ENCODE data around the gene AIFM1. TPM values are rescaled to one million over a fixed set of nuclear protein-coding genes. Genes with fewer than 3 reads are reported as not detected.

AIFM1 gene
- total RNA-seq, 1 experiment from 2014 or later = 52.7 TPM

- no peaks in the 10 kb centered on the region for H3K9me3 Mint-ChIP-seq (ENCODE audit: low read depth, unreplicated experiment)
- no peak overlapping the region for H3K27ac Mint-ChIP-seq (ENCODE audit: unreplicated experiment)
- no peaks in the 10 kb centered on the region for H3K27me3 Mint-ChIP-seq (ENCODE audit: unreplicated experiment)
- CTCF ChIA-PET = interaction anchor here (0.6 kb wide), 1 partner anchor 20 kb away, joined by 3 read pairs; no protein-coding TSS in a partner anchor
- no TSS peak for BruUV-seq (replicated peaks)
- peaks cover 16% of the 10 kb centered on the region for H3K36me3 Mint-ChIP-seq (ENCODE audit: insufficient read depth, unreplicated experiment)
- no peak for DNase-seq
- H3K4me3 Mint-ChIP-seq (ENCODE audit: low read depth, unreplicated experiment) = no peak overlapping the region
- no peak for TF ChIP-seq CTCF (IDR thresholded peaks at IDR 0.05; ENCODE audit: unreplicated experiment)
- intact Hi-C loops (cut with micrococcal nuclease; ENCODE audit: unreplicated experiment) = no loop called here
- peaks cover 18% of the 10 kb centered on the region for H3K4me1 Mint-ChIP-seq (ENCODE audit: low read depth, unreplicated experiment)
Observed at GRCh38 chrX:130095249-130096030, 70.2 kb downstream of the AIFM1 start.

- Mint-ChIP-seq H3K4me1 (ENCODE audit: low read depth, unreplicated experiment) (peaks cover 18% of the 10 kb centered on the region), H3K27ac (ENCODE audit: unreplicated experiment) (no peak overlapping the region), H3K36me3 (ENCODE audit: insufficient read depth, unreplicated experiment) (peaks cover 16% of the 10 kb centered on the region), H3K4me3 (ENCODE audit: low read depth, unreplicated experiment) (no peak overlapping the region), H3K9me3 (ENCODE audit: low read depth, unreplicated experiment) (no peaks in the 10 kb centered on the region), H3K27me3 (ENCODE audit: unreplicated experiment) (no peaks in the 10 kb centered on the region)
- DNase-seq = no peak
- no TSS peak for BruUV-seq (replicated peaks)
- CTCF ChIA-PET = no interaction called here
- TF ChIP-seq CTCF (IDR thresholded peaks at IDR 0.05; ENCODE audit: unreplicated experiment) = no peak
- intact Hi-C loops (cut with micrococcal nuclease; ENCODE audit: unreplicated experiment) = no loop called here
Observed at GRCh38 chrX:130094696-130095095, 70.9 kb downstream of the AIFM1 start.

- DNase-seq = no peak
- H3K27ac Mint-ChIP-seq (ENCODE audit: unreplicated experiment) = no peak overlapping the region
- no TSS peak for BruUV-seq (replicated peaks)
- H3K36me3 Mint-ChIP-seq (ENCODE audit: insufficient read depth, unreplicated experiment) = peaks cover 15% of the 10 kb centered on the region
- TF ChIP-seq CTCF (IDR thresholded peaks at IDR 0.05; ENCODE audit: unreplicated experiment) = no peak
- intact Hi-C loops (cut with micrococcal nuclease; ENCODE audit: unreplicated experiment) = no loop called here
- H3K4me3 Mint-ChIP-seq (ENCODE audit: low read depth, unreplicated experiment) = no peak overlapping the region
- CTCF ChIA-PET = no interaction called here
- no peaks in the 10 kb centered on the region for H3K9me3 Mint-ChIP-seq (ENCODE audit: low read depth, unreplicated experiment)
- no peaks in the 10 kb centered on the region for H3K27me3 Mint-ChIP-seq (ENCODE audit: unreplicated experiment)
- peaks cover 12% of the 10 kb centered on the region for H3K4me1 Mint-ChIP-seq (ENCODE audit: low read depth, unreplicated experiment)
Observed at GRCh38 chrX:130093271-130093670, 72.4 kb downstream of the AIFM1 start.

- H3K27me3 Mint-ChIP-seq (ENCODE audit: unreplicated experiment) = no peaks in the 10 kb centered on the region
- H3K36me3 Mint-ChIP-seq (ENCODE audit: insufficient read depth, unreplicated experiment) = peaks cover 10% of the 10 kb centered on the region
- no peak for DNase-seq
- H3K4me3 Mint-ChIP-seq (ENCODE audit: low read depth, unreplicated experiment) = no peak overlapping the region
- TF ChIP-seq CTCF (IDR thresholded peaks at IDR 0.05; ENCODE audit: unreplicated experiment) = no peak
- no peak overlapping the region for H3K27ac Mint-ChIP-seq (ENCODE audit: unreplicated experiment)
- intact Hi-C loops (cut with micrococcal nuclease; ENCODE audit: unreplicated experiment) = no loop called here
- no peaks in the 10 kb centered on the region for H3K9me3 Mint-ChIP-seq (ENCODE audit: low read depth, unreplicated experiment)
- CTCF ChIA-PET = no interaction called here
- BruUV-seq (replicated peaks) = no TSS peak
- H3K4me1 Mint-ChIP-seq (ENCODE audit: low read depth, unreplicated experiment) = peaks cover 7% of the 10 kb centered on the region
Observed at GRCh38 chrX:130091980-130092522, 73.6 kb downstream of the AIFM1 start.
